ENCODE results near the gene MYOM3. TPM values are rescaled to one million over a fixed set of nuclear protein-coding genes. Genes with fewer than 3 reads are reported as not detected.

Gene MYOM3
- total RNA-seq, 1 experiment from 2014 or later, result 0.04 TPM

- Histone ChIP-seq H3K79me2 (ENCODE audit: low read length) (no peaks in the 10 kb centered on the region), H4K20me1 (ENCODE audit: low read length) (no peaks in the 10 kb centered on the region), H3K36me3 (ENCODE audit: low read depth, low read length) (no peaks in the 10 kb centered on the region), H3K4me3 (ENCODE audit: low read length) (no peak overlapping the region), H2AFZ (ENCODE audit: low read length) (no peak overlapping the region), H3K9me2 (replicated peaks; ENCODE audit: low read length) (no peaks in the 10 kb centered on the region), H3K9me3 (ENCODE audit: low read length) (no peaks in the 10 kb centered on the region), H3K27ac (ENCODE audit: low read length) (no peak overlapping the region), H3K4me2 (ENCODE audit: low read length) (no peak overlapping the region), H3K27me3 (ENCODE audit: low read length) (no peaks in the 10 kb centered on the region), H3K4me1 (ENCODE audit: insufficient read depth, low read length) (no peaks in the 10 kb centered on the region), H3K9ac (ENCODE audit: low read length) (no peak overlapping the region), H3F3A (ENCODE audit: low read length, unreplicated experiment) (no peaks in the 10 kb centered on the region)
- TF ChIP-seq EZH2 (IDR thresholded peaks at IDR 0.05; ENCODE audit: low read length, unreplicated experiment) (no peak), CTCF (conservative IDR thresholded peaks at IDR 0.05; ENCODE audit: low read depth, low read length) (no peak), EZH2phosphoT487 (IDR thresholded peaks at IDR 0.05; ENCODE audit: borderline replicate concordance, low read length) (no peak)
- ATAC-seq (no peak), DNase-seq (no peak)
- ChIA-PET CTCF (no interaction called here), POLR2A (ENCODE audit: unreplicated experiment) (no interaction called here)
- intact Hi-C loops (cut with micrococcal nuclease), result no loop called here
- no TSS peak for BruUV-seq (replicated peaks)
Observed at GRCh38 chr1:24089743-24090555, 22.0 kb downstream of the MYOM3 start.

- Histone ChIP-seq H3K4me2 (ENCODE audit: low read length) (no peak overlapping the region), H3K4me3 (ENCODE audit: low read length) (no peak overlapping the region), H3K79me2 (ENCODE audit: low read length) (no peaks in the 10 kb centered on the region), H4K20me1 (ENCODE audit: low read length) (no peaks in the 10 kb centered on the region), H2AFZ (ENCODE audit: low read length) (no peak overlapping the region), H3K27ac (ENCODE audit: low read length) (no peak overlapping the region), H3K4me1 (ENCODE audit: insufficient read depth, low read length) (no peaks in the 10 kb centered on the region), H3K27me3 (ENCODE audit: low read length) (no peaks in the 10 kb centered on the region), H3K9me3 (ENCODE audit: low read length) (no peaks in the 10 kb centered on the region), H3K9me2 (replicated peaks; ENCODE audit: low read length) (no peaks in the 10 kb centered on the region), H3K36me3 (ENCODE audit: low read depth, low read length) (no peaks in the 10 kb centered on the region), H3K9ac (ENCODE audit: low read length) (no peak overlapping the region), H3F3A (ENCODE audit: low read length, unreplicated experiment) (no peaks in the 10 kb centered on the region)
- ChIA-PET CTCF (no interaction called here), POLR2A (ENCODE audit: unreplicated experiment) (no interaction called here)
- ATAC-seq (no peak), DNase-seq (no peak)
- intact Hi-C loops (cut with micrococcal nuclease), result no loop called here
- TF ChIP-seq EZH2phosphoT487 (IDR thresholded peaks at IDR 0.05; ENCODE audit: borderline replicate concordance, low read length) (no peak), CTCF (conservative IDR thresholded peaks at IDR 0.05; ENCODE audit: low read depth, low read length) (no peak), EZH2 (IDR thresholded peaks at IDR 0.05; ENCODE audit: low read length, unreplicated experiment) (no peak)
- BruUV-seq (replicated peaks), result no TSS peak
Observed at GRCh38 chr1:24089027-24089742, 22.8 kb downstream of the MYOM3 start.

GRCh38 chr1:24086466-24086865 lies 25.5 kb downstream of the MYOM3 start:
- no peaks in the 10 kb centered on the region for H3K9me2 ChIP-seq (replicated peaks; ENCODE audit: low read length)
- H3K79me2 ChIP-seq (ENCODE audit: low read length), result no peaks in the 10 kb centered on the region
- no peak overlapping the region for H3K4me2 ChIP-seq (ENCODE audit: low read length)
- no peak overlapping the region for H3K9ac ChIP-seq (ENCODE audit: low read length)
- no peaks in the 10 kb centered on the region for H3K36me3 ChIP-seq (ENCODE audit: low read depth, low read length)
- no peak overlapping the region for H2AFZ ChIP-seq (ENCODE audit: low read length)
- no peaks in the 10 kb centered on the region for H4K20me1 ChIP-seq (ENCODE audit: low read length)
- ATAC-seq, result no peak
- ChIA-PET POLR2A (ENCODE audit: unreplicated experiment) (no interaction called here), CTCF (no interaction called here)
- TF ChIP-seq EZH2 (IDR thresholded peaks at IDR 0.05; ENCODE audit: low read length, unreplicated experiment) (no peak), CTCF (conservative IDR thresholded peaks at IDR 0.05; ENCODE audit: low read depth, low read length) (no peak)
- no peak for DNase-seq
- BruUV-seq (replicated peaks), result no TSS peak
- H3K27me3 ChIP-seq (ENCODE audit: low read length), result no peaks in the 10 kb centered on the region
- H3K9me3 ChIP-seq (ENCODE audit: low read length), result no peaks in the 10 kb centered on the region
- H3K4me1 ChIP-seq (ENCODE audit: insufficient read depth, low read length), result no peaks in the 10 kb centered on the region
- no peak overlapping the region for H3K27ac ChIP-seq (ENCODE audit: low read length)
- intact Hi-C loops (cut with micrococcal nuclease), result no loop called here
- H3F3A ChIP-seq (ENCODE audit: low read length, unreplicated experiment), result no peaks in the 10 kb centered on the region
- no peak overlapping the region for H3K4me3 ChIP-seq (ENCODE audit: low read length)

Data from PC-3 (cell line).